ENCODE results near the gene C20orf96. TPM values are rescaled to one million over a fixed set of nuclear protein-coding genes. Genes with fewer than 3 reads are reported as not detected.
"Not testable (repeated sequence)": the region's sequence is repeated elsewhere in the genome, so short reads cannot be mapped to it uniquely, and the experiment has no call there.

Gene C20orf96, protein sequence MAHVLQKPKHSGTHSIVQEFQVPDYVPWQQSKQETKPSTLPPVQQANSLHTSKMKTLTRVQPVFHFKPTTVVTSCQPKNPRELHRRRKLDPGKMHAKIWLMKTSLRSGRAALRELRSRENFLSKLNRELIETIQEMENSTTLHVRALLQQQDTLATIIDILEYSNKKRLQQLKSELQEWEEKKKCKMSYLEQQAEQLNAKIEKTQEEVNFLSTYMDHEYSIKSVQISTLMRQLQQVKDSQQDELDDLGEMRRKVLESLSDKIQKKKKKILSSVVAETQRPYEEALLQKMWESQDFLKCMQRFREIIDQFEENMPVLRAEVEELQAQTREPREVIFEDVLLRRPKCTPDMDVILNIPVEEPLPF
- 10 to 100 TPM; 33.1 to 39.6 (median 34.9) TPM for polyA plus RNA-seq (ENCODE audit: insufficient read length in 4 of 4)

DNA sequence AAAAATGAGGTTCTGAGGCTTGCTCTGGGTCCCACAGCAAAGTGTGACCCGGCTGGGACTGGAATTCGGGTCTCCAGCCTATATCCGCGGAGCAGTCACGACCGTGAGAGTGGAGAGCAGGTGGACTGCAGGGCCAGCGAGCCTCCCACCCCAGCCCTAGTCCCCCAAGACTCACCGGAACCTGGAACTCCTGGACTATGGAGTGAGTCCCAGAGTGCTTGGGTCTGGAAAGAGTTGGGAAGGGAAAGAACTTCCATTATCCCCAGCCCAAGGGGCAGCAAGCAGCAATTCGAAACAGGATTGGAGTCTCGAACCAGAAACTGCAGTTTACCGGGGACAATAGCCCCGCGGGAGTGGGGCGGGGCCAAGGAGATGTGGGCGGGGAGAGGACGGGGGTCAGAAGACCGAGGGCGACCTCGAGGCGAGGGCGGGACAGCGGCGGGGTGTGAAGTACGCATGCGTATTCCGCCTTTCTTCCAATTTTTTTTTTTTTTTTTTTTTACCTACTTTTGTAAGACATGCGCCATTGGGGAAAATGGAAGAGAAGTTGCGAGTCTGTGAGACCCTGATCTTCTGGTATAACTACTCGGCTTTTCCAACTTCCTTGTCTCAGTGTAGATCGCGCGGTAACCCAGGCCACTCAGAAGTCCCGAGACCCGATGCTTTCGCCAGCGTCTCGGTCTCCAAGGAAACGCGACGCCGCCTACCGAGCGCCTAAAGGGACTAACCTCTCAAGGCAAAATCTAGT is at the start of gene C20orf96:
C20orf96 (minus strand) TSS at position 667 of the 748 bp plus-strand sequence; CDS start at position 527, 140 bp downstream.
- DNase-seq (ENCODE audit: low read depth in 4 of 4, low spot score in 3 of 4) = peak; percentile 86 to 91 (median 90)

DNA sequence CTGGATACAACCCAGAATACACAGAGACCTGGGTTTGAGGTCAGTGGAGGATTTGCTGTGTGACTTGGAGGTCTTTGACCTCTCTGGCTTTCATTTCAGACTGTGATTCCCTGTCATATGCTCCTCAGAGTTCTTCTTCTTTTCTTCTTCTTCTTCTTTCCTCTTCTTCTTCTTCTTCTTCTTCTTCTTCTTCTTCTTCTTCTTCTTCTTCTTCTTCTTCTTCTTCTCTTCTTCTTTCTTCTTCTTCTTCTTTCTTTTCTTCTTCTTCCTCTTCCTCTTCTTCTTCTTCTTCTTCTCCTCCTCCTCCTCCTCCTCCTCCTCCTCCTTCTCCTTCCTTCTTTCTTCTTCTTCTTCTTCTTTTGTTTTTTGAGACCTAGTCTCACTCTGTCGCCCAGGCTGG is 45.5 kb upstream of the C20orf96 start:
- DNase-seq (ENCODE audit: low read depth in 4 of 4, low spot score in 3 of 4) = not testable (repeated sequence)

- no peak for DNase-seq (ENCODE audit: low read depth in 4 of 4, low spot score in 3 of 4)
Measured at GRCh38 chr20:334578-334977, 44.0 kb upstream of the C20orf96 start.

GRCh38 chr20:330233-331149 is 39.9 kb upstream of the C20orf96 start:
- DNase-seq (ENCODE audit: low read depth in 4 of 4, low spot score in 3 of 4) = peak in 1 of 4 donors; percentile 55

GRCh38 chr20:329851-330232 is 39.3 kb upstream of the C20orf96 start:
- DNase-seq (ENCODE audit: low read depth in 4 of 4, low spot score in 3 of 4) = no peak

- DNase-seq (ENCODE audit: low read depth in 4 of 4, low spot score in 3 of 4) = no peak
Measured at GRCh38 chr20:328975-329695, 38.6 kb upstream of the C20orf96 start.

DNA sequence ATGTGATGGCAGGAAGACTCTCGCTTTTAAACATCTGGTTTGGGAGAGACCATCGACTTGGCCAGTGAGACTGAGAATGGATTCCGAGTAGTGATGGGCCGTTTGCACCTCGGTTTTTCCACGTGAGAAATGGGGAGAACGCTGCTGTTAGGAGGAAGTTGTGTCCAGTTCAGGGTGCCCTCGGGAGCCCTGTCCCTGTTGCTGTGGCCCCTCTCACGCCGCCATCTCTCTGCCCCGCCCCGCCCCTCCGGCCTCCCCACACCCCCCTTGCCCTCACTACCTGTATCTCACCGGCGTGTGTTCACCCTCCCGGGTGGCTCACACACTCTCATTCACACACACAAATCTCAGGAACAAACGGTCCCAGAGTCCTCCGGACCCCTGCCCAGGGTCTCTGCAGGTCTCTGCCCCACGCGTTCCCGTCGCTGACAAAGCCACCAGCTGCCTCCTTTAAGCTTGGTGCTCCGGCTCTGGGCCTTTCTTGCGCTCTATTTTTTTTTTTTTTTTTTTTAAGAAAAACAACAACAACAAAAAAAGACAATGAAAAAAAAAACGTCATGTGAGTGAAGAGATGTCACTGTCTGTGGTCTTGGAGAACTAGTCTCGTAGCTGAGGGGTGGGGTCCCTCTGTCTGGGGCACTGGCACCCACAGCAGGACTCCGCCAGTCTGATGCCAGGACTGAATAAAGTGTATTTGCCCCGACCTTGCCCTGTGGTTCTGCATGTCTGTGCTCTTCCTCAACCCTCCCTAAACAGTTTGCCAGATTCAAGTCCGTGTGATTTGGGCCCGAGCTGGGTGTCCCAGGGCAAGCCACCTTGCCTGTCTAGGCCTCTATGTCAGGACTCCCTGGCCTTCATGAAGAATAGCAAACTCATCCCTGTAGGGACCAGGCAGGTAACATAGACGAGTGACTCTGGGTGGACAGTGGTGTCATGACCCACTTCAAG is 37.8 kb upstream of the C20orf96 start:
- no peak for DNase-seq (ENCODE audit: low read depth in 4 of 4, low spot score in 3 of 4)

GRCh38 chr20:327186-328026 is 36.9 kb upstream of the C20orf96 start:
- peak; percentile 83 to 93 (median 90) for DNase-seq (ENCODE audit: low read depth in 4 of 4, low spot score in 3 of 4)

GRCh38 chr20:326645-327185 is 36.2 kb upstream of the C20orf96 start:
- DNase-seq (ENCODE audit: low read depth in 4 of 4, low spot score in 3 of 4) = peak in 1 of 4 donors; percentile 38

- DNase-seq (ENCODE audit: low read depth in 4 of 4, low spot score in 3 of 4) = peak in 1 of 4 donors; percentile 60
Measured at GRCh38 chr20:325889-326644, 35.5 kb upstream of the C20orf96 start.

- DNase-seq (ENCODE audit: low read depth in 4 of 4, low spot score in 3 of 4) = peak; percentile 86 to 92 (median 88)
Measured at GRCh38 chr20:325045-325888, 34.7 kb upstream of the C20orf96 start, which contains the start of gene SOX12. Gene SOX12 (plus strand): TSS chr20:325552. CDS start chr20:325925, 373 bp downstream.

GRCh38 chr20:324177-325044 is 33.9 kb upstream of the C20orf96 start:
- DNase-seq (ENCODE audit: low read depth in 4 of 4, low spot score in 3 of 4) = peak; percentile 74 to 81 (median 78)

GRCh38 chr20:316316-317068 is 25.9 kb upstream of the C20orf96 start:
- no peak for DNase-seq (ENCODE audit: low read depth in 4 of 4, low spot score in 3 of 4)

GRCh38 chr20:313948-314347 is 23.4 kb upstream of the C20orf96 start:
- DNase-seq (ENCODE audit: low read depth in 4 of 4, low spot score in 3 of 4) = no peak
